Colonic mucosa (tissue), 4 donors: ENCODE measurements around the gene NOPCHAP1. TPM values are rescaled to one million over a fixed set of nuclear protein-coding genes. Genes with fewer than 3 reads are reported as not detected.

Source experiments
- DNase-seq: peaks from one replicate; pipeline ENCODE4 v3.0.0-alpha.2; 2020
- H3K27ac ChIP-seq: fragments of 200-600 bp; one replicate; pipeline ENCODE4 v1.8.0; 2021
- H3K27me3 ChIP-seq: fragments of 200-600 bp; one replicate; pipeline ENCODE4 v1.8.0; 2021
- H3K36me3 ChIP-seq: fragments of 200-600 bp; one replicate; pipeline ENCODE4 v1.8.0; 2021
- H3K4me1 ChIP-seq: fragments of 200-600 bp; one replicate; pipeline ENCODE4 v1.8.0; 2021; ENCODE audit warnings: mild to moderate bottlenecking
- H3K4me3 ChIP-seq: fragments of 200-600 bp; one replicate; pipeline ENCODE4 v1.8.0; 2021
- H3K9ac ChIP-seq, 2 donors: one replicate each; pipeline ENCODE4 v1.7.0; 2013; ENCODE audit warnings: control low read depth in 2 of 2, low read depth in 2 of 2, low read length in 2 of 2
- H3K9me3 ChIP-seq: fragments of 200-600 bp; one replicate; pipeline ENCODE4 v1.8.0; 2021
- CTCF ChIP-seq: fragments of 200-600 bp; IDR thresholded peaks from one replicate; pipeline ENCODE4 v1.8.0; 2022; ENCODE audit warnings: antibody characterized with exemption, mild to moderate bottlenecking
- intact Hi-C: fragments of 100-400 bp; cut with DNase I; formaldehyde crosslinking; loops from one replicate; pipeline ENCODE4 v1.14.1; 2022
- total RNA-seq, 2 donors: library from RNA; stranded (reverse); fragmentation: NEBNext Ultra II Directional in 1 of 2; extraction: Animal tissue kit (Norgen Biotek cat#: 25700) in 1 of 2; gene quantifications; one replicate each; pipeline ENCODE4 v1.2.1, GENCODE V29; 2021
- donor health status: healthy.
- donor health status: DM: no; HTN: no; CAD: no.
- donor health status: DM: no; HTN: no; CAD: no.

Gene NOPCHAP1
- total RNA-seq, 2 donors from 2014 or later = 8.7 to 15.3 TPM

- no peaks in the 10 kb centered on the region for H3K4me1 ChIP-seq
- no peak overlapping the region for H3K27ac ChIP-seq
- no peak for TF ChIP-seq CTCF
- intact Hi-C loops = no loop called here
- H3K36me3 ChIP-seq = no peaks in the 10 kb centered on the region
- H3K9ac ChIP-seq = no peak overlapping the region
- H3K4me3 ChIP-seq = no peak overlapping the region
- H3K9me3 ChIP-seq = no peaks in the 10 kb centered on the region
- H3K27me3 ChIP-seq = no peaks in the 10 kb centered on the region
- no peak for DNase-seq
Measured at GRCh38 chr12:105014603-105015002, 28.5 kb downstream of the NOPCHAP1 start.

- Histone ChIP-seq H3K27me3 (no peaks in the 10 kb centered on the region), H3K4me1 (no peaks in the 10 kb centered on the region), H3K9ac (no peak overlapping the region), H3K9me3 (no peaks in the 10 kb centered on the region), H3K36me3 (no peaks in the 10 kb centered on the region), H3K4me3 (no peak overlapping the region), H3K27ac (no peak overlapping the region)
- DNase-seq = no peak
- no peak for TF ChIP-seq CTCF
- intact Hi-C loops = no loop called here
Measured at GRCh38 chr12:105015543-105015942, 29.4 kb downstream of the NOPCHAP1 start.

GRCh38 chr12:105018012-105018411 is 31.9 kb downstream of the NOPCHAP1 start:
- no peaks in the 10 kb centered on the region for H3K36me3 ChIP-seq
- H3K27me3 ChIP-seq = no peaks in the 10 kb centered on the region
- no peaks in the 10 kb centered on the region for H3K9me3 ChIP-seq
- no peak overlapping the region for H3K27ac ChIP-seq
- H3K9ac ChIP-seq = no peak overlapping the region
- no peak overlapping the region for H3K4me3 ChIP-seq
- TF ChIP-seq CTCF = no peak
- no peaks in the 10 kb centered on the region for H3K4me1 ChIP-seq
- no peak for DNase-seq
- intact Hi-C loops = no loop called here

GRCh38 chr12:105018776-105019175 is 32.7 kb downstream of the NOPCHAP1 start:
- H3K27me3 ChIP-seq = no peaks in the 10 kb centered on the region
- no peak for TF ChIP-seq CTCF
- DNase-seq = no peak
- H3K36me3 ChIP-seq = no peaks in the 10 kb centered on the region
- intact Hi-C loops = no loop called here
- no peak overlapping the region for H3K27ac ChIP-seq
- H3K4me3 ChIP-seq = no peak overlapping the region
- no peak overlapping the region for H3K9ac ChIP-seq
- no peaks in the 10 kb centered on the region for H3K4me1 ChIP-seq
- no peaks in the 10 kb centered on the region for H3K9me3 ChIP-seq

- intact Hi-C loops = no loop called here
- TF ChIP-seq CTCF = no peak
- no peaks in the 10 kb centered on the region for H3K27me3 ChIP-seq
- no peaks in the 10 kb centered on the region for H3K4me1 ChIP-seq
- H3K27ac ChIP-seq = no peak overlapping the region
- no peaks in the 10 kb centered on the region for H3K36me3 ChIP-seq
- no peaks in the 10 kb centered on the region for H3K9me3 ChIP-seq
- no peak for DNase-seq
- H3K9ac ChIP-seq = no peak overlapping the region
- H3K4me3 ChIP-seq = no peak overlapping the region
Measured at GRCh38 chr12:105020241-105020962, 34.3 kb downstream of the NOPCHAP1 start.
